HepG2 (cell line): Measurements from ENCODE around the gene RNH1. TPM values are rescaled to one million over a fixed set of nuclear protein-coding genes. Genes with fewer than 3 reads are reported as not detected.

ENCODE experiments used
- ATAC-seq: fragments of 200-7000 bp; cut with Tn5 transposase; 3 replicates; pipeline ENCODE4 v1.9.1; 2020; ENCODE audit warnings: mild to moderate bottlenecking, moderate library complexity
- BruUV-seq: library from RNA; stranded (reverse); fragments of 400-500 nt; replicated peaks from 2 replicates; lab custom pipeline; 2021; lab: Mats Ljungman, UMichigan
- CTCF ChIA-PET: fragments of 300-600 bp; formaldehyde crosslinking; extraction: SDS; loops from one replicate; lab custom pipeline; 2021; ENCODE audit warnings: low total read pairs, inconsistent platforms, low intra/inter-chr PET ratio; lab: Yijun Ruan, JAX
- POLR2A ChIA-PET: fragments of 350-600 bp; sonication (Branson Sonifier 250); formaldehyde crosslinking; loops from one replicate; lab custom pipeline; 2020; ENCODE audit warnings: antibody characterized with exemption, inconsistent platforms; lab: Yijun Ruan, JAX
- DNase-seq: peaks from one replicate; pipeline ENCODE4 v3.0.0-alpha.2; 2015; ENCODE audit warnings: low spot score
- FAIRE-seq: peaks from 3 replicates; lab custom pipeline; 2011; peaks lifted over from hg19 to GRCh38; lab: Jason Lieb, UNC
- H2AFZ ChIP-seq: one replicate; pipeline ENCODE4 v1.6.1; 2011; ENCODE audit warnings: low read length, inconsistent platforms
- H3K27ac ChIP-seq: fragments of 300-600 bp; 3 replicates; pipeline ENCODE4 v1.8.0; 2011; ENCODE audit warnings: mixed run types, mild to moderate bottlenecking, mixed read lengths, low read length, inconsistent platforms; ENCODE audit not compliant: insufficient read depth; ENCODE audit errors: extremely low read length
- H3K27me3 ChIP-seq, 2 experiments: fragments of 200-600 bp in 1 of 2; 2 replicates in 1 of 2; 3 replicates in 1 of 2; pipeline versions ENCODE4 v1.6.0 to v1.8.0; 2011; ENCODE audit warnings: low read length in 2 of 2, mild to moderate bottlenecking in 2 of 2, moderate library complexity in 2 of 2, inconsistent platforms in 1 of 2; ENCODE audit not compliant: insufficient read depth in 2 of 2, control insufficient read depth in 1 of 2
- H3K36me3 ChIP-seq, 2 experiments: fragments of 200-600 bp in 1 of 2; replicated peaks in 1 of 2; 2 replicates in 1 of 2; 3 replicates in 1 of 2; pipeline versions ENCODE4 v1.5.1 to v1.8.0; 2011; ENCODE audit warnings: low read length in 2 of 2, inconsistent platforms in 1 of 2; ENCODE audit not compliant: insufficient read depth in 2 of 2, control insufficient read depth in 1 of 2
- H3K4me1 ChIP-seq: 2 replicates; pipeline ENCODE4 v1.5.1; 2012; ENCODE audit warnings: low read length, inconsistent platforms; ENCODE audit not compliant: insufficient read depth
- H3K4me2 ChIP-seq: 2 replicates; pipeline ENCODE4 v1.6.0; 2011; ENCODE audit warnings: low read depth, low read length, inconsistent platforms
- H3K4me3 ChIP-seq, 3 experiments: fragments of 200-600 bp in 1 of 3; sonication (generic), shearing (Covaris generic) in 1 of 3; replicated peaks in 1 of 3; 2 replicates each; pipeline ENCODE4 v1.5.1; 2011 to 2016; ENCODE audit warnings: low read length in 3 of 3, inconsistent platforms in 2 of 3, low read depth in 2 of 3, mild to moderate bottlenecking in 2 of 3, control low read depth in 1 of 3, mixed read lengths in 1 of 3; ENCODE audit not compliant: insufficient read depth in 1 of 3
- H3K79me2 ChIP-seq: one replicate; pipeline ENCODE4 v1.6.1; 2011; ENCODE audit warnings: low read length, inconsistent platforms; ENCODE audit not compliant: insufficient read depth
- H3K9ac ChIP-seq: 2 replicates; pipeline ENCODE4 v1.6.0; 2011; ENCODE audit warnings: mild to moderate bottlenecking, low read depth, low read length, inconsistent platforms; ENCODE audit not compliant: insufficient read depth
- H3K9me3 ChIP-seq: 2 replicates; pipeline ENCODE4 v1.5.1; 2012; ENCODE audit warnings: mild to moderate bottlenecking, low read length
- H4K20me1 ChIP-seq: 2 replicates; pipeline ENCODE4 v1.6.0; 2011; ENCODE audit warnings: inconsistent platforms, mild to moderate bottlenecking, low read length, moderate library complexity; ENCODE audit not compliant: insufficient read depth
- CBX2 ChIP-seq, 2 experiments: fragments of 200-600 bp in 1 of 2; sonication (generic); formaldehyde crosslinking in 1 of 2; IDR thresholded peaks; 2 replicates each; pipeline versions ENCODE4 v1.7.0 to v1.8.1; 2018 to 2022; ENCODE audit warnings: low read depth in 2 of 2, low read length in 1 of 2, mild to moderate bottlenecking in 1 of 2, missing genetic modification reagents in 1 of 2
- FOXC1 ChIP-seq: sonication (generic); formaldehyde crosslinking; IDR thresholded peaks from 2 replicates; pipeline ENCODE4 v1.8.0; 2022; ENCODE audit warnings: mild to moderate bottlenecking, missing genetic modification reagents, borderline replicate concordance
- FOXK1 ChIP-seq: sonication (generic); formaldehyde crosslinking; IDR thresholded peaks from 2 replicates; pipeline ENCODE4 v1.4.0; 2020; ENCODE audit warnings: low read depth, missing genetic modification reagents, borderline replicate concordance
- HNF4G ChIP-seq, 2 experiments: sonication (generic) in 1 of 2; formaldehyde crosslinking in 1 of 2; IDR thresholded peaks; 2 replicates each; pipeline versions ENCODE4 v1.4.0 to v1.6.1; 2011 to 2020; ENCODE audit warnings: borderline replicate concordance in 2 of 2, low read depth in 2 of 2, mild to moderate bottlenecking in 2 of 2, low read length in 1 of 2, missing genetic modification reagents in 1 of 2, moderate library complexity in 1 of 2
- KDM2A ChIP-seq: sonication (generic); formaldehyde crosslinking; IDR thresholded peaks from 2 replicates; pipeline ENCODE4 v1.4.0; 2020; ENCODE audit warnings: low read depth, missing genetic modification reagents, borderline replicate concordance
- MAFK ChIP-seq, 2 experiments: IDR thresholded peaks in 1 of 2; conservative IDR thresholded peaks in 1 of 2; 2 replicates each; pipeline ENCODE4 v1.6.1; 2011; ENCODE audit warnings: improper control_type of control experiment in 2 of 2, low read length in 2 of 2
- NCOA1 ChIP-seq: sonication (generic); formaldehyde crosslinking; IDR thresholded peaks from 2 replicates; pipeline ENCODE4 v1.9.0; 2021; ENCODE audit warnings: missing genetic modification reagents
- PRMT3 ChIP-seq: sonication (generic); formaldehyde crosslinking; IDR thresholded peaks from 2 replicates; pipeline ENCODE4 v1.8.1; 2022; ENCODE audit warnings: low read depth, mild to moderate bottlenecking, moderate library complexity, missing genetic modification reagents, borderline replicate concordance
- ZNF530 ChIP-seq: sonication (generic); formaldehyde crosslinking; IDR thresholded peaks from 2 replicates; pipeline ENCODE4 v1.5.0; 2020; ENCODE audit warnings: low read depth, mild to moderate bottlenecking, missing genetic modification reagents
- ZNF772 ChIP-seq: sonication (generic); formaldehyde crosslinking; IDR thresholded peaks from 2 replicates; pipeline ENCODE4 v1.5.0; 2020; ENCODE audit warnings: mild to moderate bottlenecking, missing genetic modification reagents
- ZNF788 ChIP-seq: sonication (generic); formaldehyde crosslinking; IDR thresholded peaks from 2 replicates; pipeline ENCODE4 v1.5.0; 2020; ENCODE audit warnings: mild to moderate bottlenecking, missing genetic modification reagents, borderline replicate concordance
- WGBS: methylation state at CpG from one replicate; pipeline ENCODE4 v1.1.6; 2017; ENCODE audit warnings: low lambda C conversion rate; 5-methylcytosine and 5-hydroxymethylcytosine counted together
- in situ Hi-C: cut with HindIII; loops from 2 replicates; pipeline ENCODE4 v1.10.0; 2017; ENCODE audit warnings: low pct_unique_long_range_greater_than_20kb; ENCODE audit not compliant: extremely low pct_ligation_motif_present
- intact Hi-C: fragments of 100-400 bp; cut with micrococcal nuclease; formaldehyde crosslinking; loops from one replicate; pipeline ENCODE4 v1.10.0; 2022; ENCODE audit not compliant: unreplicated experiment
- polyA plus RNA-seq, 8 experiments: library from polyadenylated mRNA; depleted of rRNA in 3 of 8; stranded (reverse) in 7 of 8; unstranded in 1 of 8; fragments of >200 nt; fragmentation: Illumina TruSeq in 4 of 8; extraction: Trizol in 4 of 8; gene quantifications; 2 replicates each; pipeline versions ENCODE4 v1.2.1 to v1.2.3, GENCODE V29; 2011 to 2016; ENCODE audit warnings: low read depth in 4 of 8, missing spikeins in 1 of 8, mixed read lengths in 1 of 8; ENCODE audit not compliant: insufficient read depth in 1 of 8
- total RNA-seq, 5 experiments: library from RNA; depleted of rRNA; stranded (reverse); fragments of >200 nt; fragmentation: Illumina TruSeq; extraction: Trizol; gene quantifications; 2 replicates each; pipeline ENCODE4 v1.2.3, GENCODE V29; 2016; ENCODE audit warnings: low read depth in 1 of 5
- TF ChIP-seq, protein P1 (sequence below): sonication (generic); formaldehyde crosslinking; conservative IDR thresholded peaks from 2 replicates; pipeline ENCODE4 v1.4.0; 2020; ENCODE audit warnings: mild to moderate bottlenecking, missing genetic modification reagents, moderate library complexity
- TF ChIP-seq, protein P2 (sequence below): sonication (generic); formaldehyde crosslinking; IDR thresholded peaks from 2 replicates; pipeline ENCODE4 v1.5.0; 2020; ENCODE audit warnings: mild to moderate bottlenecking, missing genetic modification reagents, moderate library complexity
- TF ChIP-seq, protein P3 (sequence below): IDR thresholded peaks from 2 replicates; pipeline ENCODE4 v1.6.1; 2016; ENCODE audit warnings: low read depth, control low read depth

Gene RNH1
- total and polyA plus RNA-seq, 2 of the 13 experiments (the other 11 are each of a cell fraction or from before 2014, with no cell fraction given): 36.0 to 74.1 TPM

DNA sequence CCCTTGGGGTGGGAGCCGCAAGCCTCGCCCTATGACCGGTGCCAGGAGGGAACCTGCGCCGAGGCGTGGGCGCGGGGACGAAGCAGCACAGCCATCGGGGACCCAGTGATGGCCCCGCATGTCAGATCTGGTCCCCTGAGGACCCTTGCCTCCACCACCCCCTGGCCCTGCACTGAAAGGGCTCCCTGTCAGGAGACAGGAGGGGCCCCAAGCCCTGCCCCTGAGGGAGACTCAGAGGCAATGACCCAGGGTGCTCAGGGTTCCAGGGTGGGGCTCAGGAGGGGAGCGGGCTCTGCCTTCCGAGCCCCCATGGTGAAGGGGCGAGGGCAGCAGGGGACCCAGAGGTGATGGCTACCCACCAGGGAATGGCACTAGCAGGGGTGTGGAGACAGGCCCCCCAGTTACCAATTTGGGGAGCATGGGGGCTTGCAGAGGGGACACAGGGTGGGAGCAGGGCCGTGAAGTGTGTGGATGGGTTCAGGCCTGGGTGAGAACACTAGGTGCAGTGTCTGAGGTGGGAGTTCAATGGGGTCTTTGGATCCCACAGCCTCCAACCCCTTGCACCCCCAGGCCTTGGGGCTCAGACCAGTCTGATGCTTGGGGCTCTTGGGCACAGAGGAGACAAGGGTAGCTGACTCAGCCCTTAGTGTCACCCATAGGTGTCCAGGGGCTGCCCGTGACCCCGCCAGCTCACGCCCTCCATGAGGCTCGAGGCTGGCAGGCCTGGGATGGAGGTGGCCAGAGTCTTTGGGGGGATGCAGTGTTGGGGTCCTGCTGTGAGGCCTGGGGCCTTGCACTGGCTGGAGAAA lies 30.8 kb upstream of the RNH1 start:
- no peak for DNase-seq
- CTCF ChIA-PET: no interaction called here
- intact Hi-C loops: no loop called here
- no peak for ATAC-seq
- no TSS peak for BruUV-seq
- Histone ChIP-seq H3K4me2 (peak overlapping the region; percentile 68), H4K20me1 (no peaks in the 10 kb centered on the region; the same call in 1 of the 2 replicates), H3K9ac (no peak overlapping the region), H3K27ac (no peak overlapping the region), H2AFZ (no peak overlapping the region), H3K4me3 (peak overlapping the region in 2 of 3 experiments; percentile 14 to 39; a peak in 2 of 6 replicates), H3K4me1 (peaks cover 67% of the 10 kb centered on the region), H3K9me3 (no peaks in the 10 kb centered on the region), H3K36me3 (peaks cover 4 to 9% of the 10 kb centered on the region in 2 experiments; a peak in 3 of 5 replicates), H3K79me2 (peaks cover 4% of the 10 kb centered on the region), H3K27me3 (peaks cover 5 to 20% of the 10 kb centered on the region in 2 experiments; a peak in 4 of 5 replicates)
- in situ Hi-C loops: no loop called here
- FAIRE-seq: no peak
- POLR2A ChIA-PET: interaction anchor here (1.2 kb wide), 1 partner anchor 11 kb away, joined by 3 read pairs; no protein-coding TSS in a partner anchor
- 56% methylated on average over 4 of the region's 19 CpGs for WGBS
- TF ChIP-seq HNF4G (IDR thresholded peaks at IDR 0.05; ENCODE audit: borderline replicate concordance, low read depth, low read length) (no peak), HNF4G (CRISPR knock-in tag; IDR thresholded peaks at IDR 0.05; ENCODE audit: borderline replicate concordance, low read depth) (no peak), MAFK (conservative IDR thresholded peaks at IDR 0.05 in 1 of 2, IDR thresholded peaks at IDR 0.05 in 1 of 2; ENCODE audit: low read length in 2 of 2) (peak; percentile 42 to 43; a peak in 2 of 4 replicates), ZNF788 (CRISPR knock-in tag) (0 out of 2 replicates have a peak, but pooled peaks have one; percentile 35), ZNF772 (CRISPR knock-in tag) (0 out of 2 replicates have a peak, but pooled peaks have one; percentile 55), ZNF530 (CRISPR knock-in tag) (no peak), KDM2A (CRISPR knock-in tag) (peak; percentile 16; the same call in 1 of the 2 replicates), FOXC1 (peak; percentile 4; the same call in 1 of the 2 replicates), PRMT3 (CRISPR knock-in tag) (no peak), FOXK1 (CRISPR knock-in tag) (0 out of 2 replicates have a peak, but pooled peaks have one; percentile 2), CBX2 (IDR thresholded peaks at IDR 0.05; ENCODE audit: low read depth, low read length) (no peak), CBX2 (CRISPR knock-in tag; IDR thresholded peaks at IDR 0.05; ENCODE audit: low read depth) (no peak), NCOA1 (CRISPR knock-in tag) (peak; percentile 11; the same call in 1 of the 2 replicates)
- TF ChIP-seq, protein P1, sequence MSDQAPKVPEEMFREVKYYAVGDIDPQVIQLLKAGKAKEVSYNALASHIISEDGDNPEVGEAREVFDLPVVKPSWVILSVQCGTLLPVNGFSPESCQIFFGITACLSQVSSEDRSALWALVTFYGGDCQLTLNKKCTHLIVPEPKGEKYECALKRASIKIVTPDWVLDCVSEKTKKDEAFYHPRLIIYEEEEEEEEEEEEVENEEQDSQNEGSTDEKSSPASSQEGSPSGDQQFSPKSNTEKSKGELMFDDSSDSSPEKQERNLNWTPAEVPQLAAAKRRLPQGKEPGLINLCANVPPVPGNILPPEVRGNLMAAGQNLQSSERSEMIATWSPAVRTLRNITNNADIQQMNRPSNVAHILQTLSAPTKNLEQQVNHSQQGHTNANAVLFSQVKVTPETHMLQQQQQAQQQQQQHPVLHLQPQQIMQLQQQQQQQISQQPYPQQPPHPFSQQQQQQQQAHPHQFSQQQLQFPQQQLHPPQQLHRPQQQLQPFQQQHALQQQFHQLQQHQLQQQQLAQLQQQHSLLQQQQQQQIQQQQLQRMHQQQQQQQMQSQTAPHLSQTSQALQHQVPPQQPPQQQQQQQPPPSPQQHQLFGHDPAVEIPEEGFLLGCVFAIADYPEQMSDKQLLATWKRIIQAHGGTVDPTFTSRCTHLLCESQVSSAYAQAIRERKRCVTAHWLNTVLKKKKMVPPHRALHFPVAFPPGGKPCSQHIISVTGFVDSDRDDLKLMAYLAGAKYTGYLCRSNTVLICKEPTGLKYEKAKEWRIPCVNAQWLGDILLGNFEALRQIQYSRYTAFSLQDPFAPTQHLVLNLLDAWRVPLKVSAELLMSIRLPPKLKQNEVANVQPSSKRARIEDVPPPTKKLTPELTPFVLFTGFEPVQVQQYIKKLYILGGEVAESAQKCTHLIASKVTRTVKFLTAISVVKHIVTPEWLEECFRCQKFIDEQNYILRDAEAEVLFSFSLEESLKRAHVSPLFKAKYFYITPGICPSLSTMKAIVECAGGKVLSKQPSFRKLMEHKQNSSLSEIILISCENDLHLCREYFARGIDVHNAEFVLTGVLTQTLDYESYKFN (CRISPR knock-in tag): 0 out of 2 replicates have a peak, but pooled peaks have one; percentile 3
- TF ChIP-seq, protein P2, sequence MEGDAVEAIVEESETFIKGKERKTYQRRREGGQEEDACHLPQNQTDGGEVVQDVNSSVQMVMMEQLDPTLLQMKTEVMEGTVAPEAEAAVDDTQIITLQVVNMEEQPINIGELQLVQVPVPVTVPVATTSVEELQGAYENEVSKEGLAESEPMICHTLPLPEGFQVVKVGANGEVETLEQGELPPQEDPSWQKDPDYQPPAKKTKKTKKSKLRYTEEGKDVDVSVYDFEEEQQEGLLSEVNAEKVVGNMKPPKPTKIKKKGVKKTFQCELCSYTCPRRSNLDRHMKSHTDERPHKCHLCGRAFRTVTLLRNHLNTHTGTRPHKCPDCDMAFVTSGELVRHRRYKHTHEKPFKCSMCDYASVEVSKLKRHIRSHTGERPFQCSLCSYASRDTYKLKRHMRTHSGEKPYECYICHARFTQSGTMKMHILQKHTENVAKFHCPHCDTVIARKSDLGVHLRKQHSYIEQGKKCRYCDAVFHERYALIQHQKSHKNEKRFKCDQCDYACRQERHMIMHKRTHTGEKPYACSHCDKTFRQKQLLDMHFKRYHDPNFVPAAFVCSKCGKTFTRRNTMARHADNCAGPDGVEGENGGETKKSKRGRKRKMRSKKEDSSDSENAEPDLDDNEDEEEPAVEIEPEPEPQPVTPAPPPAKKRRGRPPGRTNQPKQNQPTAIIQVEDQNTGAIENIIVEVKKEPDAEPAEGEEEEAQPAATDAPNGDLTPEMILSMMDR (CRISPR knock-in tag): no peak
- TF ChIP-seq, protein P3, sequence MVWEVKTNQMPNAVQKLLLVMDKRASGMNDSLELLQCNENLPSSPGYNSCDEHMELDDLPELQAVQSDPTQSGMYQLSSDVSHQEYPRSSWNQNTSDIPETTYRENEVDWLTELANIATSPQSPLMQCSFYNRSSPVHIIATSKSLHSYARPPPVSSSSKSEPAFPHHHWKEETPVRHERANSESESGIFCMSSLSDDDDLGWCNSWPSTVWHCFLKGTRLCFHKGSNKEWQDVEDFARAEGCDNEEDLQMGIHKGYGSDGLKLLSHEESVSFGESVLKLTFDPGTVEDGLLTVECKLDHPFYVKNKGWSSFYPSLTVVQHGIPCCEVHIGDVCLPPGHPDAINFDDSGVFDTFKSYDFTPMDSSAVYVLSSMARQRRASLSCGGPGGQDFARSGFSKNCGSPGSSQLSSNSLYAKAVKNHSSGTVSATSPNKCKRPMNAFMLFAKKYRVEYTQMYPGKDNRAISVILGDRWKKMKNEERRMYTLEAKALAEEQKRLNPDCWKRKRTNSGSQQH (CRISPR knock-in tag): 0 out of 2 replicates have a peak, but pooled peaks have one; percentile 29
